IPS-NIHi7 (cell line): Measurements from ENCODE around the gene LYSMD4.

Source experiments
- DNase-seq: peaks from one replicate; pipeline ENCODE4 v3.0.0; 2012; ENCODE audit warnings: mixed read lengths; ENCODE audit errors: extremely low spot score

The LYSMD4 gene

GRCh38 chr15:99706557-99707303 lies 26.5 kb downstream of the LYSMD4 start:
- no peak for DNase-seq

GRCh38 chr15:99704444-99704838 lies 28.8 kb downstream of the LYSMD4 start:
- peak; percentile 65 for DNase-seq

- DNase-seq: no peak
Measured at GRCh38 chr15:99703603-99704443, 29.4 kb downstream of the LYSMD4 start.

- no peak for DNase-seq
Measured at GRCh38 chr15:99702895-99703602, 30.2 kb downstream of the LYSMD4 start.

GRCh38 chr15:99696096-99696495 lies 37.1 kb downstream of the LYSMD4 start:
- DNase-seq: no peak

- no peak for DNase-seq
Measured at GRCh38 chr15:99692825-99693224, 40.4 kb downstream of the LYSMD4 start.

- no peak for DNase-seq
Measured at GRCh38 chr15:99686290-99686689, 46.9 kb downstream of the LYSMD4 start.

- DNase-seq: no peak
Measured at GRCh38 chr15:99683000-99683670, 50.1 kb downstream of the LYSMD4 start.

- DNase-seq: no peak
Measured at GRCh38 chr15:99682455-99682854, 50.8 kb downstream of the LYSMD4 start.

- no peak for DNase-seq
Measured at GRCh38 chr15:99681990-99682389, 51.2 kb downstream of the LYSMD4 start.

GRCh38 chr15:99680276-99680675 lies 53.0 kb downstream of the LYSMD4 start:
- no peak for DNase-seq

GRCh38 chr15:99677540-99678134 lies 55.6 kb downstream of the LYSMD4 start:
- no peak for DNase-seq
